KG1 (cell line): ENCODE measurements around the gene CFAP74.

Source experiments
- DNase-seq: peaks from one replicate; lab custom pipeline; 2025; lab: John Stamatoyannopoulos, UW

CFAP74 gene

GRCh38 chr1:2020310-2020655 is 16.7 kb upstream of the CFAP74 start:
- DNase-seq = no peak

- no peak for DNase-seq
These were observed 16.2 kb upstream of the CFAP74 start for GRCh38 chr1:2019571-2020309.

GRCh38 chr1:2019172-2019543 is 15.6 kb upstream of the CFAP74 start, which contains the start of gene GABRD:
TSS of gene GABRD (plus strand) at chr1:2019345. CDS start at chr1:2019424, 79 bp downstream.
- no peak for DNase-seq

- no peak for DNase-seq
These were observed 14.9 kb upstream of the CFAP74 start for GRCh38 chr1:2018217-2019171.

- DNase-seq = no peak
These were observed 12.5 kb upstream of the CFAP74 start for GRCh38 chr1:2016123-2016522.

GRCh38 chr1:2014741-2015735 is 11.5 kb upstream of the CFAP74 start:
- no peak for DNase-seq

GRCh38 chr1:2014181-2014580 is 10.6 kb upstream of the CFAP74 start:
- no peak for DNase-seq

- no peak for DNase-seq
These were observed 5.8 kb upstream of the CFAP74 start for GRCh38 chr1:2009101-2010053.

GRCh38 chr1:2004856-2005255 is 1.3 kb upstream of the CFAP74 start:
- DNase-seq = no peak

GRCh38 chr1:2001773-2002411 is 1.7 kb downstream of the CFAP74 start:
- DNase-seq = no peak

GRCh38 chr1:2000850-2001249 is 2.7 kb downstream of the CFAP74 start:
- DNase-seq = no peak

GRCh38 chr1:2000432-2000831 is 3.2 kb downstream of the CFAP74 start:
- no peak for DNase-seq

GRCh38 chr1:1997576-1997975 is 6.0 kb downstream of the CFAP74 start:
- no peak for DNase-seq

- peak; percentile 13 for DNase-seq
These were observed 7.4 kb downstream of the CFAP74 start for GRCh38 chr1:1996207-1996651.

- DNase-seq = no peak
These were observed 9.1 kb downstream of the CFAP74 start for GRCh38 chr1:1994536-1994935.

GRCh38 chr1:1990222-1990621 is 13.4 kb downstream of the CFAP74 start:
- DNase-seq = no peak

GRCh38 chr1:1989789-1990188 is 13.8 kb downstream of the CFAP74 start:
- no peak for DNase-seq

GRCh38 chr1:1989102-1989542 is 14.5 kb downstream of the CFAP74 start:
- DNase-seq = no peak

- no peak for DNase-seq
These were observed 15.3 kb downstream of the CFAP74 start for GRCh38 chr1:1988061-1988945.
